ENCODE measurements around the gene MAGEA8. TPM values are rescaled to one million over a fixed set of nuclear protein-coding genes. Genes with fewer than 3 reads are reported as not detected.

The MAGEA8 gene
- total and polyA plus RNA-seq, 9 of the 15 experiments (the other 6 are each of a cell fraction or from before 2014, with no cell fraction given) = 0.49 to 4.6 (median 1.9) TPM

GRCh38 chrX:149903889-149904748, 23.1 kb downstream of the MAGEA8 start:
- peak; percentile 36 to 71 (median 56) for DNase-seq (ENCODE audit: extremely low read depth in 1 of 4, low spot score in 3 of 4)
- Histone ChIP-seq H3K27ac (ENCODE audit: extremely low read depth, low read depth, low read length) (peak overlapping the region; percentile 69), H3K9ac (ENCODE audit: insufficient read depth in 1 of 2, low read depth in 2 of 2, low read length in 2 of 2) (peak overlapping the region in 1 of 2 experiments; percentile 44; a peak in 2 of 4 replicates), H3K4me2 (ENCODE audit: insufficient read depth, low read length) (peak overlapping the region; percentile 66), H3K79me2 (ENCODE audit: control insufficient read depth, insufficient read depth, low read length) (no peaks in the 10 kb centered on the region), H3K4me3 (no peak overlapping the region), H3K4me1 (replicated peaks in 1 of 2; ENCODE audit: control insufficient read depth in 2 of 2, insufficient read depth in 2 of 2, low read length in 2 of 2) (no peaks in the 10 kb centered on the region; a peak in 2 of 5 replicates), H3K36me3 (ENCODE audit: control insufficient read depth, insufficient read depth, low read length) (no peaks in the 10 kb centered on the region), H3K27me3 (ENCODE audit: control insufficient read depth in 2 of 2, insufficient read depth in 2 of 2, low read length in 2 of 2) (no peaks in the 10 kb centered on the region), H2AFZ (ENCODE audit: low read depth, low read length) (peak overlapping the region; percentile 90), H3K9me3 (replicated peaks; ENCODE audit: control insufficient read depth, insufficient read depth, low read depth, low read length) (no peaks in the 10 kb centered on the region), H3K9me1 (ENCODE audit: control insufficient read depth, insufficient read depth, low read length) (no peaks in the 10 kb centered on the region), H4K20me1 (replicated peaks; ENCODE audit: control insufficient read depth, insufficient read depth, low read length) (no peaks in the 10 kb centered on the region)
- ChIA-PET POLR2A (no interaction called here), CTCF (ENCODE audit: low intra/inter-chr PET ratio) (no interaction called here)
- FAIRE-seq = no peak
- 4% methylated on average over 6 of the region's 6 CpGs for WGBS (ENCODE audit: insufficient coverage, low coverage, missing lambda C conversion rate)
- no TSS peak for BruUV-seq (replicated peaks)
- ATAC-seq = peak; percentile 94
- in situ Hi-C loops (cut with MboI) = no loop called here
- intact Hi-C loops (cut with micrococcal nuclease) = no loop called here
- TF ChIP-seq ZNF551 (CRISPR knock-in tag; IDR thresholded peaks at IDR 0.05) = no peak
- peak; percentile 21; the same call in 1 of the 2 replicates for TF ChIP-seq TAL1 (IDR thresholded peaks at IDR 0.05)
- no peak for TF ChIP-seq SMARCB1 (IDR thresholded peaks at IDR 0.05; ENCODE audit: insufficient read length, low read depth)
- peak; percentile 43; the same call in 1 of the 2 replicates for TF ChIP-seq SMARCA4 (IDR thresholded peaks at IDR 0.05)
- TF ChIP-seq PTBP1 (IDR thresholded peaks at IDR 0.05; ENCODE audit: low read depth, low read length) = no peak
- TF ChIP-seq CLOCK (CRISPR knock-in tag; IDR thresholded peaks at IDR 0.05; ENCODE audit: borderline replicate concordance) = no peak
- peak; percentile 66 for TF ChIP-seq ETV1 (tag; conservative IDR thresholded peaks at IDR 0.05; ENCODE audit: low read depth)
- TF ChIP-seq MEIS2 (IDR thresholded peaks at IDR 0.05; ENCODE audit: partially characterized antibody) = no peak
- TF ChIP-seq CEBPB (tag; IDR thresholded peaks at IDR 0.05) = no peak
- no peak for TF ChIP-seq COPS2 (conservative IDR thresholded peaks at IDR 0.05)
- TF ChIP-seq, protein P1, sequence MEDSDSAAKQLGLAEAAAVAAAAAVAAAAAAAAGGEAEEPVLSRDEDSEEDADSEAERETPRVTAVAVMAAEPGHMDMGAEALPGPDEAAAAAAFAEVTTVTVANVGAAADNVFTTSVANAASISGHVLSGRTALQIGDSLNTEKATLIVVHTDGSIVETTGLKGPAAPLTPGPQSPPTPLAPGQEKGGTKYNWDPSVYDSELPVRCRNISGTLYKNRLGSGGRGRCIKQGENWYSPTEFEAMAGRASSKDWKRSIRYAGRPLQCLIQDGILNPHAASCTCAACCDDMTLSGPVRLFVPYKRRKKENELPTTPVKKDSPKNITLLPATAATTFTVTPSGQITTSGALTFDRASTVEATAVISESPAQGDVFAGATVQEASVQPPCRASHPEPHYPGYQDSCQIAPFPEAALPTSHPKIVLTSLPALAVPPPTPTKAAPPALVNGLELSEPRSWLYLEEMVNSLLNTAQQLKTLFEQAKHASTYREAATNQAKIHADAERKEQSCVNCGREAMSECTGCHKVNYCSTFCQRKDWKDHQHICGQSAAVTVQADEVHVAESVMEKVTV (CRISPR knock-in tag; IDR thresholded peaks at IDR 0.05) = no peak
- peak; percentile 46 for TF ChIP-seq DPF2 (IDR thresholded peaks at IDR 0.05)
- no peak for TF ChIP-seq ELF4 (CRISPR knock-in tag; IDR thresholded peaks at IDR 0.05)
- peak in 1 of 3 experiments; percentile 37 for TF ChIP-seq YY1 (IDR thresholded peaks at IDR 0.05; ENCODE audit: borderline replicate concordance in 1 of 3, control insufficient read depth in 1 of 3, extremely low read depth in 1 of 3, insufficient read depth in 3 of 3, insufficient read length in 1 of 3, insufficient replicate concordance in 2 of 3, low read depth in 1 of 3, low read length in 2 of 3)
- TF ChIP-seq CBFA2T3 (IDR thresholded peaks at IDR 0.05) = peak; percentile 73
- TF ChIP-seq ELF1 (tag; IDR thresholded peaks at IDR 0.05) = no peak

Data from K562 (cell line).